Measurements from ENCODE around the gene CAMSAP2. TPM values are rescaled to one million over a fixed set of nuclear protein-coding genes. Genes with fewer than 3 reads are reported as not detected.
A peak's percentile ranks its signal among the peaks of the same experiment; 100 is the strongest.

CAMSAP2 gene
- total RNA-seq, 2 experiments from 2014 or later: 0.35 TPM; not detected in 1

GRCh38 chr1:200720199-200720598 lies 18.5 kb upstream of the CAMSAP2 start:
- Mint-ChIP-seq H3K4me3 (no peak overlapping the region), H3K27me3 (peaks cover 35% of the 10 kb centered on the region), H3K4me1 (no peaks in the 10 kb centered on the region), H3K9me3 (ENCODE audit: low read depth) (no peaks in the 10 kb centered on the region), H3K27ac (no peak overlapping the region), H3K36me3 (no peaks in the 10 kb centered on the region)
- no peak for DNase-seq
- CTCF ChIA-PET: no interaction called here
- ATAC-seq: no peak

- H3K36me3 Mint-ChIP-seq: no peaks in the 10 kb centered on the region
- no peak overlapping the region for H3K27ac Mint-ChIP-seq
- no peaks in the 10 kb centered on the region for H3K9me3 Mint-ChIP-seq (ENCODE audit: low read depth)
- H3K4me1 Mint-ChIP-seq: no peaks in the 10 kb centered on the region
- H3K27me3 Mint-ChIP-seq: peaks cover 15% of the 10 kb centered on the region
- CTCF ChIA-PET: no interaction called here
- ATAC-seq: no peak
- no peak for DNase-seq
- H3K4me3 Mint-ChIP-seq: no peak overlapping the region
These were observed 14.6 kb upstream of the CAMSAP2 start for GRCh38 chr1:200724064-200724463.

GRCh38 chr1:200727257-200727656 lies 11.4 kb upstream of the CAMSAP2 start:
- H3K4me1 Mint-ChIP-seq: peaks cover 2% of the 10 kb centered on the region
- no peaks in the 10 kb centered on the region for H3K36me3 Mint-ChIP-seq
- CTCF ChIA-PET: no interaction called here
- H3K27me3 Mint-ChIP-seq: peaks cover 16% of the 10 kb centered on the region
- H3K27ac Mint-ChIP-seq: no peak overlapping the region
- no peak for DNase-seq
- ATAC-seq: no peak
- H3K4me3 Mint-ChIP-seq: no peak overlapping the region
- no peaks in the 10 kb centered on the region for H3K9me3 Mint-ChIP-seq (ENCODE audit: low read depth)

GRCh38 chr1:200729863-200730262 lies 8.8 kb upstream of the CAMSAP2 start:
- no peaks in the 10 kb centered on the region for H3K9me3 Mint-ChIP-seq (ENCODE audit: low read depth)
- no peak overlapping the region for H3K27ac Mint-ChIP-seq
- DNase-seq: no peak
- no peaks in the 10 kb centered on the region for H3K36me3 Mint-ChIP-seq
- peaks cover 8% of the 10 kb centered on the region for H3K4me1 Mint-ChIP-seq
- ATAC-seq: no peak
- H3K4me3 Mint-ChIP-seq: no peak overlapping the region
- peaks cover 17% of the 10 kb centered on the region for H3K27me3 Mint-ChIP-seq
- CTCF ChIA-PET: no interaction called here

- Mint-ChIP-seq H3K27me3 (peaks cover 15% of the 10 kb centered on the region), H3K36me3 (no peaks in the 10 kb centered on the region), H3K9me3 (ENCODE audit: low read depth) (no peaks in the 10 kb centered on the region), H3K4me3 (no peak overlapping the region), H3K27ac (no peak overlapping the region), H3K4me1 (peaks cover 8% of the 10 kb centered on the region)
- DNase-seq (no peak), ATAC-seq (no peak)
- CTCF ChIA-PET: no interaction called here
These were observed 6.9 kb upstream of the CAMSAP2 start for GRCh38 chr1:200731654-200732332.

- Mint-ChIP-seq H3K36me3 (no peaks in the 10 kb centered on the region), H3K27ac (no peak overlapping the region), H3K4me1 (peaks cover 8% of the 10 kb centered on the region), H3K27me3 (peaks cover 15% of the 10 kb centered on the region), H3K4me3 (no peak overlapping the region), H3K9me3 (ENCODE audit: low read depth) (no peaks in the 10 kb centered on the region)
- CTCF ChIA-PET: interaction anchor here (0.6 kb wide), 1 partner anchor 43 kb away, joined by 3 read pairs; no protein-coding TSS in a partner anchor
- DNase-seq (no peak), ATAC-seq (no peak)
These were observed 6.3 kb upstream of the CAMSAP2 start for GRCh38 chr1:200732438-200732837.

GRCh38 chr1:200733907-200734306 lies 4.8 kb upstream of the CAMSAP2 start:
- CTCF ChIA-PET: interaction anchor here (1.0 kb wide), 1 partner anchor 111 kb away, joined by 3 read pairs; no protein-coding TSS in a partner anchor
- H3K4me3 Mint-ChIP-seq: no peak overlapping the region
- DNase-seq: no peak
- no peaks in the 10 kb centered on the region for H3K36me3 Mint-ChIP-seq
- peaks cover 27% of the 10 kb centered on the region for H3K27me3 Mint-ChIP-seq
- peaks cover 16% of the 10 kb centered on the region for H3K4me1 Mint-ChIP-seq
- H3K9me3 Mint-ChIP-seq (ENCODE audit: low read depth): no peaks in the 10 kb centered on the region
- H3K27ac Mint-ChIP-seq: no peak overlapping the region
- peak; percentile 16 for ATAC-seq

- peaks cover 47% of the 10 kb centered on the region for H3K27me3 Mint-ChIP-seq
- H3K9me3 Mint-ChIP-seq (ENCODE audit: low read depth): no peaks in the 10 kb centered on the region
- H3K4me1 Mint-ChIP-seq: peaks cover 16% of the 10 kb centered on the region
- H3K27ac Mint-ChIP-seq: no peak overlapping the region
- no peak for DNase-seq
- H3K4me3 Mint-ChIP-seq: peak overlapping the region; percentile 81
- CTCF ChIA-PET: no interaction called here
- no peaks in the 10 kb centered on the region for H3K36me3 Mint-ChIP-seq
- no peak for ATAC-seq
These were observed 924 bp upstream of the CAMSAP2 start for GRCh38 chr1:200737647-200738291.

GRCh38 chr1:200738949-200739651 lies 407 bp downstream of the CAMSAP2 start:
- ATAC-seq: peak; percentile 69
- DNase-seq: no peak

GRCh38 chr1:200739702-200740570 lies 1.2 kb downstream of the CAMSAP2 start:
- DNase-seq (no peak), ATAC-seq (no peak)
- Mint-ChIP-seq H3K9me3 (ENCODE audit: low read depth) (no peaks in the 10 kb centered on the region), H3K27ac (no peak overlapping the region), H3K4me1 (peaks cover 19% of the 10 kb centered on the region), H3K4me3 (peak overlapping the region; percentile 45), H3K36me3 (no peaks in the 10 kb centered on the region), H3K27me3 (peaks cover 51% of the 10 kb centered on the region)
- CTCF ChIA-PET: no interaction called here

More at GRCh38 chr1:200738949-200739651, 407 bp downstream of the CAMSAP2 start:
- H3K4me1 Mint-ChIP-seq: peaks cover 14% of the 10 kb centered on the region
- no peaks in the 10 kb centered on the region for H3K9me3 Mint-ChIP-seq (ENCODE audit: low read depth)
- H3K27ac Mint-ChIP-seq: no peak overlapping the region
- CTCF ChIA-PET: no interaction called here
- peak overlapping the region; percentile 81 for H3K4me3 Mint-ChIP-seq
- peaks cover 50% of the 10 kb centered on the region for H3K27me3 Mint-ChIP-seq
- no peaks in the 10 kb centered on the region for H3K36me3 Mint-ChIP-seq

- H3K9me3 Mint-ChIP-seq (ENCODE audit: low read depth): no peaks in the 10 kb centered on the region
- CTCF ChIA-PET: interaction anchor here (1.0 kb wide), 1 partner anchor 36 kb away, joined by 3 read pairs; no protein-coding TSS in a partner anchor
- no peak for DNase-seq
- H3K36me3 Mint-ChIP-seq: no peaks in the 10 kb centered on the region
- H3K27me3 Mint-ChIP-seq: peaks cover 51% of the 10 kb centered on the region
- H3K27ac Mint-ChIP-seq: no peak overlapping the region
- peaks cover 19% of the 10 kb centered on the region for H3K4me1 Mint-ChIP-seq
- no peak for ATAC-seq
- no peak overlapping the region for H3K4me3 Mint-ChIP-seq
These were observed 2.0 kb downstream of the CAMSAP2 start for GRCh38 chr1:200740571-200741208.

GRCh38 chr1:200741551-200742207 lies 3.0 kb downstream of the CAMSAP2 start:
- CTCF ChIA-PET: interaction anchor here (1.0 kb wide), 1 partner anchor 35 kb away, joined by 3 read pairs; no protein-coding TSS in a partner anchor
- H3K9me3 Mint-ChIP-seq (ENCODE audit: low read depth): no peaks in the 10 kb centered on the region
- no peak for ATAC-seq
- H3K27ac Mint-ChIP-seq: no peak overlapping the region
- peaks cover 54% of the 10 kb centered on the region for H3K27me3 Mint-ChIP-seq
- no peak overlapping the region for H3K4me3 Mint-ChIP-seq
- peaks cover 19% of the 10 kb centered on the region for H3K4me1 Mint-ChIP-seq
- DNase-seq: no peak
- peaks cover 2% of the 10 kb centered on the region for H3K36me3 Mint-ChIP-seq
